ENCODE data around the gene RTL10. TPM values are rescaled to one million over a fixed set of nuclear protein-coding genes. Genes with fewer than 3 reads are reported as not detected.

RTL10 gene
- total RNA-seq, 4 donors from 2014 or later, result 6.8 to 24.3 (median 17.7) TPM

DNA sequence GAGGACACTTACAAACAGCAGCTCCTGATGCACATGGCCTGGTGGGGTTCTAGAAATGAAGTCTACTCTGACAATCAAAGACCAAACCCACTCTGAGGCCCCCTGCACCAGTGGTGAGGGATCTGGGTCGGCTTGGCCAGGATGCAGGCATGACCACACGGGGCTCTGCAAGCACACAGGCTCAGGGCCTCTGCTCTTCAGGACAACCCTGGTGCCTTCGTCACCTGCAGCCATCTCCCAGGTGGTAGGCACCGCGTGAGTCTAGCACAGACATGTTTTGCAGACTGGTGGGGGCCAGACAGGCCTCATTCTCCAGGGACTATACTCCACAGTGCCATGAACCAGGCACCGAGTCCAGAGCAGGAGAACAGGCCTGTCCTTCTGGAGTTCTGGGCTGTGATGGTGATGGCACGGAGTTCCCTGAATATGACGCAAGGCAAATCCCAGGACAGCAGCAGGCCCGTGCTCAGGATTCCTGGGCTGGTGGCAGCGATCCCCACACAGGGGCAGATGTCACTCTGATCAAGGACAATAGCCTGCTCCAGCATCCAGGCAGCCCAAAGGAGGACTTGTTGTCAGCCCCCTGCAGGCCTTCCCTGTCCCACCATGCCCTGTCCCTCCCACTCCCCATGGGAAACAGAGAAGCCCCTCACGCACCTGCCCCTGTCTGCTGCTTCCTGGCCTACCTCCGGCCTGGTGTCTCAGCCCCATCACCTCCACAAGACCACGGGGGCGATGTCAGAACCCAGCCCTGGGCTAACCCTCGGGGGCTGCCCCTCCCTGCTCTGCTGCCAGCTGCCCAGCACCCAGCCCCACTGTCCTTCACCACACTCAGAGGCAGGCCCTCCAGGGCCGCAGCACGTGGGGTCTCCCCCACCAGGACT is 36.1 kb downstream of the RTL10 start:
- H3K4me3 ChIP-seq, result no peak overlapping the region
- TF ChIP-seq, protein P1, sequence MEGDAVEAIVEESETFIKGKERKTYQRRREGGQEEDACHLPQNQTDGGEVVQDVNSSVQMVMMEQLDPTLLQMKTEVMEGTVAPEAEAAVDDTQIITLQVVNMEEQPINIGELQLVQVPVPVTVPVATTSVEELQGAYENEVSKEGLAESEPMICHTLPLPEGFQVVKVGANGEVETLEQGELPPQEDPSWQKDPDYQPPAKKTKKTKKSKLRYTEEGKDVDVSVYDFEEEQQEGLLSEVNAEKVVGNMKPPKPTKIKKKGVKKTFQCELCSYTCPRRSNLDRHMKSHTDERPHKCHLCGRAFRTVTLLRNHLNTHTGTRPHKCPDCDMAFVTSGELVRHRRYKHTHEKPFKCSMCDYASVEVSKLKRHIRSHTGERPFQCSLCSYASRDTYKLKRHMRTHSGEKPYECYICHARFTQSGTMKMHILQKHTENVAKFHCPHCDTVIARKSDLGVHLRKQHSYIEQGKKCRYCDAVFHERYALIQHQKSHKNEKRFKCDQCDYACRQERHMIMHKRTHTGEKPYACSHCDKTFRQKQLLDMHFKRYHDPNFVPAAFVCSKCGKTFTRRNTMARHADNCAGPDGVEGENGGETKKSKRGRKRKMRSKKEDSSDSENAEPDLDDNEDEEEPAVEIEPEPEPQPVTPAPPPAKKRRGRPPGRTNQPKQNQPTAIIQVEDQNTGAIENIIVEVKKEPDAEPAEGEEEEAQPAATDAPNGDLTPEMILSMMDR (IDR thresholded peaks at IDR 0.05), result no peak
- TF ChIP-seq POLR2A (IDR thresholded peaks at IDR 0.05), result no peak
- H3K9me3 ChIP-seq, result no peaks in the 10 kb centered on the region
- intact Hi-C loops (cut with DNase I; ENCODE audit: low total_unique reads), result no loop called here
- no peaks in the 10 kb centered on the region for H3K27me3 ChIP-seq
- no peak overlapping the region for H3K27ac ChIP-seq
- no peak for DNase-seq
- no peaks in the 10 kb centered on the region for H3K4me1 ChIP-seq
- no peaks in the 10 kb centered on the region for H3K36me3 ChIP-seq

- TF ChIP-seq POLR2A (IDR thresholded peaks at IDR 0.05), result no peak
- TF ChIP-seq, protein P1 (IDR thresholded peaks at IDR 0.05), result no peak
- Histone ChIP-seq H3K27me3 (no peaks in the 10 kb centered on the region), H3K4me3 (no peak overlapping the region), H3K4me1 (no peaks in the 10 kb centered on the region), H3K27ac (no peak overlapping the region), H3K9me3 (no peaks in the 10 kb centered on the region), H3K36me3 (no peaks in the 10 kb centered on the region)
- DNase-seq, result no peak
- intact Hi-C loops (cut with DNase I; ENCODE audit: low total_unique reads), result no loop called here
Measured at GRCh38 chr22:19816372-19817119, 38.1 kb downstream of the RTL10 start.

- DNase-seq, result no peak
- TF ChIP-seq POLR2A (IDR thresholded peaks at IDR 0.05), result no peak
- TF ChIP-seq, protein P1 (IDR thresholded peaks at IDR 0.05), result no peak
Measured at GRCh38 chr22:19815823-19816290, 38.8 kb downstream of the RTL10 start.

GRCh38 chr22:19815093-19815822 is 39.4 kb downstream of the RTL10 start:
- no peak for DNase-seq
- Histone ChIP-seq H3K36me3 (no peaks in the 10 kb centered on the region), H3K4me3 (no peak overlapping the region), H3K27me3 (no peaks in the 10 kb centered on the region), H3K9me3 (no peaks in the 10 kb centered on the region), H3K27ac (no peak overlapping the region), H3K4me1 (peaks cover 0 to 7% of the 10 kb centered on the region in 2 donors)
- no peak for TF ChIP-seq POLR2A (IDR thresholded peaks at IDR 0.05)
- TF ChIP-seq, protein P1 (IDR thresholded peaks at IDR 0.05), result no peak
- intact Hi-C loops (cut with DNase I; ENCODE audit: low total_unique reads), result no loop called here

More at GRCh38 chr22:19815823-19816290, 38.8 kb downstream of the RTL10 start:
- H3K4me3 ChIP-seq, result no peak overlapping the region
- no peaks in the 10 kb centered on the region for H3K27me3 ChIP-seq
- H3K36me3 ChIP-seq, result no peaks in the 10 kb centered on the region
- no peaks in the 10 kb centered on the region for H3K9me3 ChIP-seq
- intact Hi-C loops (cut with DNase I; ENCODE audit: low total_unique reads), result no loop called here
- H3K27ac ChIP-seq, result no peak overlapping the region
- H3K4me1 ChIP-seq, result peaks cover 0 to 6% of the 10 kb centered on the region in 2 donors
